OCI-LY1 (cell line): ENCODE results near the gene HERPUD2.
A peak's percentile ranks its signal among the peaks of the same experiment; 100 is the strongest.

Experiments
- EZH2 ChIP-seq: fragments of 200-600 bp; sonication (generic), shearing (Covaris generic); IDR thresholded peaks from 2 replicates; pipeline ENCODE4 v1.8.0; 2017; ENCODE audit warnings: borderline replicate concordance, mixed run types, mild to moderate bottlenecking, antibody characterized with exemption, low read length, moderate library complexity, mixed read lengths
- TF ChIP-seq, protein P1 (sequence below): fragments of 200-600 bp; sonication (generic), shearing (Covaris generic); IDR thresholded peaks from 2 replicates; pipeline ENCODE4 v1.5.1; 2017; ENCODE audit warnings: mild to moderate bottlenecking, antibody characterized with exemption, low read length, moderate library complexity, mixed read lengths

DNA sequence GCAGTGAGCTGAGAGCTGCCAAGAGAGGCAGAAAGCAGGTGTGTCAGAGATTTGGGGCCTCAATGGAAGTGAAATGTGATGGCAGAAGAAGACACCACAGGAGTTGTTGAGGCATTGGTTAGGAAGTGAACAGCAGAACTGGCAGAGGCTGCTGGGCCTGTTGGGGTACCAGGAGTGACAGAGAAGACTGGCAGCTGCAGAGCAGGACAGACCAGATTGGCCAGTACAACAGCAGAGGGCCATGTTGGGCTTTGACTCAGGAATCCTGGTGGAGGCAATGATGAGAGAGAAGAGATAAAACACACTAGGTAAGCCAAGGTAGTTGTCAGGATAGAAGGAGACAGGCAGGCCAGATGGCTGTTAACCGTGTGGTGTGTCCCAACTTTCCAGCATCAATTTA, 19.9 kb upstream of the HERPUD2 start:
- TF ChIP-seq, protein P1, sequence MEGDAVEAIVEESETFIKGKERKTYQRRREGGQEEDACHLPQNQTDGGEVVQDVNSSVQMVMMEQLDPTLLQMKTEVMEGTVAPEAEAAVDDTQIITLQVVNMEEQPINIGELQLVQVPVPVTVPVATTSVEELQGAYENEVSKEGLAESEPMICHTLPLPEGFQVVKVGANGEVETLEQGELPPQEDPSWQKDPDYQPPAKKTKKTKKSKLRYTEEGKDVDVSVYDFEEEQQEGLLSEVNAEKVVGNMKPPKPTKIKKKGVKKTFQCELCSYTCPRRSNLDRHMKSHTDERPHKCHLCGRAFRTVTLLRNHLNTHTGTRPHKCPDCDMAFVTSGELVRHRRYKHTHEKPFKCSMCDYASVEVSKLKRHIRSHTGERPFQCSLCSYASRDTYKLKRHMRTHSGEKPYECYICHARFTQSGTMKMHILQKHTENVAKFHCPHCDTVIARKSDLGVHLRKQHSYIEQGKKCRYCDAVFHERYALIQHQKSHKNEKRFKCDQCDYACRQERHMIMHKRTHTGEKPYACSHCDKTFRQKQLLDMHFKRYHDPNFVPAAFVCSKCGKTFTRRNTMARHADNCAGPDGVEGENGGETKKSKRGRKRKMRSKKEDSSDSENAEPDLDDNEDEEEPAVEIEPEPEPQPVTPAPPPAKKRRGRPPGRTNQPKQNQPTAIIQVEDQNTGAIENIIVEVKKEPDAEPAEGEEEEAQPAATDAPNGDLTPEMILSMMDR: peak; percentile 21; the same call in 1 of the 2 replicates
- TF ChIP-seq EZH2: no peak
